ENCODE results near the gene C1QL1. TPM values are rescaled to one million over a fixed set of nuclear protein-coding genes. Genes with fewer than 3 reads are reported as not detected.

C1QL1 gene
- 1.2 TPM for total RNA-seq

GRCh38 chr17:44968225-44969143 lies at the start of gene C1QL1:
Gene C1QL1, minus strand, starts transcription at chr17:44968303. Its CDS starts 255 bp downstream, at chr17:44968048.
- DNase-seq: peak; percentile 97

GRCh38 chr17:45016823-45017222 lies 48.7 kb upstream of the C1QL1 start:
- DNase-seq: no peak

- DNase-seq: no peak
Observed at GRCh38 chr17:45016237-45016636, 48.1 kb upstream of the C1QL1 start.

- peak; percentile 88 for DNase-seq
Observed at GRCh38 chr17:45013021-45013997, 45.2 kb upstream of the C1QL1 start.

- no peak for DNase-seq
Observed at GRCh38 chr17:45011767-45012166, 43.7 kb upstream of the C1QL1 start.

- DNase-seq: no peak
Observed at GRCh38 chr17:45009676-45010467, 41.8 kb upstream of the C1QL1 start.

GRCh38 chr17:45008216-45008615 lies 40.1 kb upstream of the C1QL1 start:
- DNase-seq: no peak

- DNase-seq: peak; percentile 50
Observed at GRCh38 chr17:45006927-45007461, 38.9 kb upstream of the C1QL1 start.

- DNase-seq: no peak
Observed at GRCh38 chr17:45005700-45006099, 37.6 kb upstream of the C1QL1 start.

- DNase-seq: no peak
Observed at GRCh38 chr17:45004388-45004787, 36.3 kb upstream of the C1QL1 start.

GRCh38 chr17:45003877-45004276 lies 35.8 kb upstream of the C1QL1 start:
- DNase-seq: no peak

- no peak for DNase-seq
Observed at GRCh38 chr17:45001310-45001709, 33.2 kb upstream of the C1QL1 start.

GRCh38 chr17:44999433-44999832 lies 31.3 kb upstream of the C1QL1 start:
- no peak for DNase-seq

GRCh38 chr17:44998646-44999045 lies 30.5 kb upstream of the C1QL1 start:
- DNase-seq: no peak

- DNase-seq: peak; percentile 80
Observed at GRCh38 chr17:44997733-44998520, 29.8 kb upstream of the C1QL1 start.

GRCh38 chr17:44996304-44996703 lies 28.2 kb upstream of the C1QL1 start:
- peak; percentile 45 for DNase-seq

GRCh38 chr17:44995436-44996001 lies 27.4 kb upstream of the C1QL1 start:
- DNase-seq: peak; percentile 80

GRCh38 chr17:44992242-44992939 lies 24.3 kb upstream of the C1QL1 start:
- DNase-seq: no peak

- DNase-seq: no peak
Observed at GRCh38 chr17:44990994-44991393, 22.9 kb upstream of the C1QL1 start.
